Smooth muscle cell (in vitro differentiated cells): ENCODE measurements around the gene SLC28A3. TPM values are rescaled to one million over a fixed set of nuclear protein-coding genes. Genes with fewer than 3 reads are reported as not detected.

ENCODE experiments used
- DNase-seq: peaks from one replicate; lab custom pipeline; 2025; ENCODE audit not compliant: unreplicated experiment; lab: John Stamatoyannopoulos, UW
- H2AFZ ChIP-seq: fragments of 200-600 bp; sonication (generic); 2 replicates; pipeline ENCODE4 v1.6.0; 2016; ENCODE audit warnings: antibody characterized with exemption, low read depth, mild to moderate bottlenecking
- H3F3A ChIP-seq: fragments of 200-600 bp; sonication (generic); 2 replicates; pipeline ENCODE4 v1.6.0; 2017; ENCODE audit warnings: antibody characterized with exemption, low read depth
- H3K27ac ChIP-seq: fragments of 200-600 bp; sonication (generic); 2 replicates; pipeline ENCODE4 v1.5.1; 2016; ENCODE audit warnings: low read depth, mild to moderate bottlenecking
- H3K27me3 ChIP-seq: fragments of 200-600 bp; sonication (generic); 2 replicates; pipeline ENCODE4 v1.6.1; 2016; ENCODE audit warnings: low read depth, mild to moderate bottlenecking
- H3K36me3 ChIP-seq: fragments of 200-600 bp; sonication (generic); 2 replicates; pipeline ENCODE4 v1.5.1; 2016; ENCODE audit warnings: low read depth
- H3K4me1 ChIP-seq: fragments of 200-600 bp; sonication (generic); 2 replicates; pipeline ENCODE4 v1.5.1; 2016; ENCODE audit warnings: low read depth
- H3K4me2 ChIP-seq: fragments of 200-600 bp; sonication (generic); 2 replicates; pipeline ENCODE4 v1.6.0; 2016; ENCODE audit warnings: mild to moderate bottlenecking
- H3K4me3 ChIP-seq: fragments of 200-600 bp; sonication (generic); 2 replicates; pipeline ENCODE4 v1.5.1; 2016; ENCODE audit warnings: mild to moderate bottlenecking
- H3K79me2 ChIP-seq: fragments of 200-600 bp; sonication (generic); 2 replicates; pipeline ENCODE4 v1.6.0; 2016; ENCODE audit warnings: low read depth, mild to moderate bottlenecking
- H3K9ac ChIP-seq: fragments of 200-600 bp; sonication (generic); 2 replicates; pipeline ENCODE4 v1.6.0; 2016; ENCODE audit warnings: low read depth
- H3K9me3 ChIP-seq: fragments of 200-600 bp; sonication (generic); replicated peaks from 2 replicates; pipeline ENCODE4 v1.5.1; 2016; ENCODE audit warnings: low read depth
- H4K20me1 ChIP-seq: fragments of 200-600 bp; sonication (generic); 2 replicates; pipeline ENCODE4 v1.6.0; 2016; ENCODE audit warnings: low read depth
- WGBS: methylation state at CpG from one replicate; pipeline ENCODE4 v1.1.7; 2016; ENCODE audit warnings: low lambda C conversion rate; 5-methylcytosine and 5-hydroxymethylcytosine counted together
- polyA plus RNA-seq: library from polyadenylated mRNA; unstranded; fragments of >200 nt; fragmentation: Nextera tagmentation; extraction: Ambion mirVana; gene quantifications from 2 replicates; pipeline ENCODE4 v1.2.1, GENCODE V29; 2016
- total RNA-seq: library from RNA; depleted of rRNA; stranded (reverse); fragments of >200 nt; gene quantifications from 2 replicates; pipeline ENCODE4 v1.2.3, GENCODE V29; 2014
- TF ChIP-seq, protein P1 (sequence below): fragments of 200-600 bp; sonication (generic); IDR thresholded peaks from 2 replicates; pipeline ENCODE4 v1.5.1; 2017; ENCODE audit warnings: borderline replicate concordance, mild to moderate bottlenecking, antibody characterized with exemption; ENCODE audit not compliant: insufficient read depth, poor library complexity, severe bottlenecking

SLC28A3 gene
- total and polyA plus RNA-seq, 2 experiments from 2014 or later, result 0.11 to 1.8 TPM

- no peaks in the 10 kb centered on the region for H3K36me3 ChIP-seq
- no peak overlapping the region for H3K27ac ChIP-seq
- WGBS, result 100% methylated on average over 1 of the region's 1 CpG
- no peak overlapping the region for H3K4me3 ChIP-seq
- TF ChIP-seq, protein P1, sequence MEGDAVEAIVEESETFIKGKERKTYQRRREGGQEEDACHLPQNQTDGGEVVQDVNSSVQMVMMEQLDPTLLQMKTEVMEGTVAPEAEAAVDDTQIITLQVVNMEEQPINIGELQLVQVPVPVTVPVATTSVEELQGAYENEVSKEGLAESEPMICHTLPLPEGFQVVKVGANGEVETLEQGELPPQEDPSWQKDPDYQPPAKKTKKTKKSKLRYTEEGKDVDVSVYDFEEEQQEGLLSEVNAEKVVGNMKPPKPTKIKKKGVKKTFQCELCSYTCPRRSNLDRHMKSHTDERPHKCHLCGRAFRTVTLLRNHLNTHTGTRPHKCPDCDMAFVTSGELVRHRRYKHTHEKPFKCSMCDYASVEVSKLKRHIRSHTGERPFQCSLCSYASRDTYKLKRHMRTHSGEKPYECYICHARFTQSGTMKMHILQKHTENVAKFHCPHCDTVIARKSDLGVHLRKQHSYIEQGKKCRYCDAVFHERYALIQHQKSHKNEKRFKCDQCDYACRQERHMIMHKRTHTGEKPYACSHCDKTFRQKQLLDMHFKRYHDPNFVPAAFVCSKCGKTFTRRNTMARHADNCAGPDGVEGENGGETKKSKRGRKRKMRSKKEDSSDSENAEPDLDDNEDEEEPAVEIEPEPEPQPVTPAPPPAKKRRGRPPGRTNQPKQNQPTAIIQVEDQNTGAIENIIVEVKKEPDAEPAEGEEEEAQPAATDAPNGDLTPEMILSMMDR, result no peak
- no peak overlapping the region for H2AFZ ChIP-seq
- no peak overlapping the region for H3K4me2 ChIP-seq
- no peaks in the 10 kb centered on the region for H3K9me3 ChIP-seq
- no peaks in the 10 kb centered on the region for H3K27me3 ChIP-seq
- H3K4me1 ChIP-seq, result no peaks in the 10 kb centered on the region
- H3F3A ChIP-seq, result no peaks in the 10 kb centered on the region
- H3K9ac ChIP-seq, result no peak overlapping the region
- no peaks in the 10 kb centered on the region for H4K20me1 ChIP-seq
- H3K79me2 ChIP-seq, result no peaks in the 10 kb centered on the region
- DNase-seq, result no peak
Measured at GRCh38 chr9:84320231-84320630, 20.3 kb downstream of the SLC28A3 start.

- 95% methylated on average over 4 of the region's 4 CpGs for WGBS
- H3K4me1 ChIP-seq, result no peaks in the 10 kb centered on the region
- H3K27ac ChIP-seq, result no peak overlapping the region
- no peaks in the 10 kb centered on the region for H3K36me3 ChIP-seq
- no peak overlapping the region for H3K4me3 ChIP-seq
- H3K79me2 ChIP-seq, result no peaks in the 10 kb centered on the region
- no peak overlapping the region for H2AFZ ChIP-seq
- no peaks in the 10 kb centered on the region for H3F3A ChIP-seq
- H3K27me3 ChIP-seq, result no peaks in the 10 kb centered on the region
- H3K9me3 ChIP-seq, result no peaks in the 10 kb centered on the region
- H3K4me2 ChIP-seq, result no peak overlapping the region
- no peak for DNase-seq
- no peak overlapping the region for H3K9ac ChIP-seq
- no peaks in the 10 kb centered on the region for H4K20me1 ChIP-seq
- TF ChIP-seq, protein P1, result no peak
Measured at GRCh38 chr9:84319632-84320031, 20.9 kb downstream of the SLC28A3 start.

DNA sequence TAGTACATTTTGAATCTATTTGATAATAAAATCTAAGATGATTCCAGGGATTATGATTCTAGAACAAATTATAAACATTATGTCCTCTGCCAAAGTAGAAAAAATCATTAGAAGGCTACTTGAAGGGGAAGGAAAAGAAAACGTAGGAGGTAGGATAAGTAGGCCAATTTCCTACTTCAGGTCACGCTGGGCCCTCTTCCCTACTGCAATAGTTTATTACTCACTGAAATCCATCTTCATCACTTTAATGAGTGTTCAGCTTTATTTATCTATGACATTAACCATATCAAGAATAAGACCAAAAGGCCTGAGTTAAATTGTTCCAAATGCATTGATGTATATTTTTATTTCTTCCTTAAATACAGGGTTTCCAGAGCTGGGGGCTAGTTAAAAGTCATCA is 21.6 kb downstream of the SLC28A3 start:
- WGBS, result 100% methylated on average over 2 of the region's 2 CpGs
- Histone ChIP-seq H3K27ac (no peak overlapping the region), H3K79me2 (no peaks in the 10 kb centered on the region), H3K27me3 (no peaks in the 10 kb centered on the region), H2AFZ (no peak overlapping the region), H4K20me1 (no peaks in the 10 kb centered on the region), H3K9me3 (no peaks in the 10 kb centered on the region), H3K36me3 (no peaks in the 10 kb centered on the region), H3K4me1 (no peaks in the 10 kb centered on the region), H3K9ac (no peak overlapping the region), H3K4me3 (no peak overlapping the region), H3F3A (no peaks in the 10 kb centered on the region), H3K4me2 (peak overlapping the region; percentile 14)
- TF ChIP-seq, protein P1, result no peak
- DNase-seq, result no peak

- Histone ChIP-seq H3K9me3 (no peaks in the 10 kb centered on the region), H3K4me3 (no peak overlapping the region), H3K4me1 (no peaks in the 10 kb centered on the region), H4K20me1 (no peaks in the 10 kb centered on the region), H3K27ac (no peak overlapping the region), H3K36me3 (no peaks in the 10 kb centered on the region), H3K4me2 (no peak overlapping the region), H3K79me2 (no peaks in the 10 kb centered on the region), H3K27me3 (no peaks in the 10 kb centered on the region), H2AFZ (no peak overlapping the region), H3K9ac (no peak overlapping the region), H3F3A (no peaks in the 10 kb centered on the region)
- 88% methylated on average over 2 of the region's 2 CpGs for WGBS
- DNase-seq, result no peak
- TF ChIP-seq, protein P1, result no peak
Measured at GRCh38 chr9:84317563-84317962, 23.0 kb downstream of the SLC28A3 start.
